Measurements from ENCODE around the gene PHLPP1.
"Not testable (repeated sequence)": the region's sequence is repeated elsewhere in the genome, so short reads cannot be mapped to it uniquely, and the experiment has no call there.

PHLPP1 gene

DNA sequence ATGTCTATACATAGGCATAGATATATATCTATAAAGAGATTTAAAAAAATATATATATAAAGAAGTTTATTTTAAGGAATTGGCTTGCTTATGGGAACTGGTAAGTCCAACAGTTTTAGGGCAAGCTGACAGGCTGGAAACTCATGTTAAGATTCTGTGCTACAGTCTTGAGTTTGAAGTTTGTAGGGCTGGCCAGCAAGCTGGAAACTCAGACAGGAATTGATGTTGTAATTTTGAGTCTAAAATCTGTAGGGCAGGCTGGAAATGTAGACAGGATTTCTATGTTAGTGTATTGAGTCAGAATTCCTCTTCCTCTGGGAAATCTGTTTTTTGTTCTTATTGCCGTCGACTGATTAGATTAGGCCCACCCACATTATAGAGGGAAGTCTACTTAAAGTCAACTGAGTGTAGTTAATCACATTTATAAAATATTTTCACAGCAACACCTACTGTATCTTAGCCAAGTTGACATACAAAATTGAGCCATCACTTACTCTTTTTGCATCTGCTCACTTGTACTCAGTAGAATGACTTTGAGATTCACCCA lies 60.8 kb downstream of the PHLPP1 start:
- no peak for DNase-seq

DNA sequence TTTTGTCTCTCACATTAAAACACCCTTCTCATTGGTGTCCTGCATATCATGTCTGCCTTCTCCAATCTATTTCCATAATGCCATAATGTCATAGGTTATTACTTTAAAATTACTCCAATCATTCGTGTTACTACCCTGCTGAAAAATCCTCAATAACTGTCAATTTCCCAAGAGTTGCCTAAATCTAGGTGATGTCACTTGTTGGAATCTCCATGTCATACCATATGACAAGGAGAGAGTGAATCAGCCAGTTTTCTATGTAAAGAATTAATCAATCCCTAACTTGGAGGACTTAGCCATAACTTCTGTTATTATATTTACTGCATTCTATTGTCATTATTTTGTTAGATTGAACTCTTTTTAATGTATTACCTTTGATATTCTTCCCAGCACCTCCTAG lies 62.5 kb downstream of the PHLPP1 start:
- no peak for DNase-seq

DNA sequence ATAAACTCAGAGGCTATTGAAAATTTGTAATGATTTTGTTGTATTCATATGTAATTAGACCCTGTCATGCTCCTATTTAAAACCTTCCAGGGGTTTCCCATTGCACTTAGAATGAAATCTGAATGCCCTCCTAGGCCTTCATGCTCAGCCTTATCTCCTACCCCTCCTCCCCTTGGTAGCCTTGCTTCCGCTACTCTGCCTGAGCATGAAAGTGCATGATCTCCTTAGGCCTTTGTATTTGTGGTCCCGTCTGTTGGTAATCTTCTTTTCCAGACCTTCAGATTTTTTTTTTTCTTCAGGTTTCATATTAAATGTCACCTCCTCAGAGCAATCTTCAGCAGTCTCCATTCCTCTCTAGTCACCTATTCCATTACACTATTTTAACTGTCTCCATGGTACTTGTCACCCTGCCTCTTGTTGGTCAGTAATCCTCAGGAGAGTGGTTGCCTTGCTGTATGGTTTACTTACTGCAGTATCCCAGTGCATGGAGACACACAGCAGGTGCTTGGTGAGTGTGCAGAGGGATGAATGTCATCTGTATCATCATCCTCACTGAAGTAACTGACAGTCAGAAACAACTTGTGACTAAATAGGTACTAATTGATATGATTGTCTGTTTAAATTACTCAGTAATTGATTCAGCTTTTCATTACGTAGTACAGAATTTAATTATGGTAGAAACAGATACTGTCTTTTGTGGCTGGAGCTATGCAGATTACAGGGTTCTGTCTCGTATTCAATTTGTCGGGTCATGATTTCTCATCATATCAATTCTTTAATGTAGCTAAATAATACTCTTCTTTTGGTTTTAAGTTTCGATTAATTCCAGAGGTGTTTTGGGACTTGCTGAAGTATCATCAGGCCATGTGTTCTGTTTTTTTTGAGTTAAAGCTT lies 63.9 kb downstream of the PHLPP1 start:
- DNase-seq = peak in 1 of 5 experiments; percentile 28

DNA sequence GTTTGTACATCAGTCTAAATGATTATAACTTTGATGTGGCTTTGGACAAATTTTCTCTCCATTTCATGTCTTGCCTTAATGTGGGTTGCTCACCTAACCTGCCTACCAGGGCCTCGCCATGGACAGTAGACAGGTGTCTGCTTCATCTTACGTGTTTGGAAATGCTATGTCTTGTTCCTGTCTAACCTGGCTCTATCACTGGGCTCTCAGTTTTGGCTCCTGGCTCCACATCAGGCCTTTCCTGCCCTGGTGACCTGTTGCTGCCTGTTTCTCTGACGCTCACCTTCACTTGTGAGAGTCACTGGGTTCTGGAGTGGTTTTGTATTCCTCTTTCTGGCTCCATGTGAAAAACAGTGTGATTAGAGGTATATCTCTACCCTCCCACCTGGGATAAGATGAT lies 65.9 kb downstream of the PHLPP1 start:
- no peak for DNase-seq

DNA sequence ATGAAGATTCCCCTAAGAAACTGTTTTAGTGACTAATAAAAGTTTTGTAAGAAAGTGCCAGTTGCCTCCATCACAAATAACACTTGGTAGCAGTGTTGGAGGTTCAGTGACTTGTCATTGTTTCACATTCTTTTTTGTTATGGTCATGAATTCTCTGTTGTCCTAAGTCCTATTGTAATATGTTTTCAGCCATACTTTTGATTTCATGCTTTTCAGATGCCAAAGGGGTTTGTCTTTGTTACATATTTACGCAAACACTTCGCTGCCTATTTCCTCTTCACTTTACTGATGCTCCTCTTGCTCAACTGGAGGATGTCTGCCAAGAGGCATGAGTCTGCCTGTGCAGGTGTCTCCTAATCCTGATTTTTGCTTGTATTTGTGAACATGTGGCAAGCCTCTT lies 66.6 kb downstream of the PHLPP1 start:
- no peak for DNase-seq

DNA sequence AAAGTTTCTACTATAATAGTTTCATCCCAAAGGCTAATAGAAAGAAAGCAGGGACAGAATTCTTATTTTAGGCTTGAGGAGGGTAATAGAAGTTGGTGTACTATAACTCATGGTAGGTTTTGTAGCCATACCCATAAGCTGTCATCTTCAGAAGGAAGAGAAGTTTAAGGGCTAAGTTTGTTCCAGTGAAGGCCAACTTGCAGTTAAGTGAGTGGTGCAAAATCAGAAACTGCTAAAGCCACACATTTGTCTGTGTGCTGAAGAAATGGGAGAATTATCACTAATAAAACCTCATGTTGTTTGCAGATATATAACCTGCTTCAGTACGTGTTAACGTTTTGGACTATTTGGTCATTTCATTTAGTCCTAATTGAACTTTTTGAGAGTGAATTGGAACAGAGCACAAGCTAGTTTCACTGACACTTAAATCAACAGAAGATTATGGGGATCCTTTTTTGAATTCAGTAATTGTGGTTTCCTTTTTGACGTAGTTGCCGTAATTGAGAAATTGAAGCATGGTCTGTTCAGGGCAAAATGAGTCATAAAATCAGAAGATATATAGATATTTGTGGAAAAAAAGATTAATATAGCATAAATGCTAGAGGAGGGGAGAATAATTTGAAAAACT lies 69.1 kb downstream of the PHLPP1 start:
- peak in 1 of 5 experiments; percentile 90 for DNase-seq

DNA sequence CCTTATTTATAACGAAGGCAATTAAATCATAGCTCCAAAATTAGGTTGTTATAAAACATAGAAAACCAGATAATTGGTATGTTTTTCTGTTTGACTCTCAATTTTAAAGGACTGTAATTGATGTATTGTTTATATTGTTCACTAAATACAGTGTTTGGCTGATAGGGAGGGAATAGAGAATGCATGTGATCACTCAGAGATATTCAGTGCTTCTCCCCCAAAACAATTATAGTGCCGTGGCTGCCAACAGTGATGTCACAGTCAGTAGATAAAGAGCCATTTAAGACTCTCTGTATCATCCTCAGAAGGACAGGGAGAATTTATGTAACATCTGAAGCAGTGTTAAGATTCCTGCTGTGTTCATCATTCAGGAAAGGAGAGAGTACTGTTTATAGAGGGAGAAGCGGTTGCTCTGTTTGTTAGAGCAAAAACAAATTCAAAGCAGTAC lies 69.6 kb downstream of the PHLPP1 start:
- peak in 1 of 5 experiments; percentile 71 for DNase-seq

DNA sequence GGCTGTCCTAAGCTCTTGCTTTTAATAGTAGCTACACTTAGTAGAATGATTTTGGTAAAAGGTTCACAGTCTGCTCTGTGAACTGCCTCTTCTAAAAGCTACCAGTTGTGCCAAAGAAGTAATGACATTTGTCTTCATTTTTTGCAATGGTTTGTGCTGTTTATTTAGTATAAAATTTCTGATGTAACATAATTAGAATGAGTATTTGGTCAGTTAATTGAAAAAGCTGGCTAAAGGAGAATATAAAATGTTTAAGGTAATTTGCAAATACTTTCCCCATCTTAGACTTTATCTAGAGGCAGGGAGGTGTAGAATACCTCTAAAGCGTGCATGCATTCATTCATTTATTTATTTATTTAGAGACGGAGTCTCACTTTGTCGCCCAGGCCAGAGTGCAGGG lies 71.3 kb downstream of the PHLPP1 start:
- DNase-seq = no peak

DNA sequence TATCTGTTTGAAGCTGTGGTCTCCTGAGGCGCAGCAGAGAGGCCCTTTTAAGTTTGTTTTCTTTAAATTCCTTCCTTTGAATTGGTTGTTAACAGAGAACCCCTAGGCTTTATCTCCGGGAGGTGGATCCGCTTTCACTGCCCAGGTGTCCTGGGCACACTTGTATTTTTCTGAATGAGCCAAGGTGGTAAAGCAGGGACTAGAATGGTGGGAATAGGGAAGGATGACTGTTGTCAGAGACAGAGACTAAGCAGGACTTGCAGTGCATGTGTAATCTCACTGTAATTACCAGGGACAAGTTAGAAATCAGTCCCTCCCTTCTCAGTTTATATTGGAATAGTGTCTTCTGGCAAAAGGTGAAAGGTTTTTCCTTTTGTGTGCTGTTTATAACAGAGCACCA lies 72.8 kb downstream of the PHLPP1 start:
- DNase-seq = no peak

DNA sequence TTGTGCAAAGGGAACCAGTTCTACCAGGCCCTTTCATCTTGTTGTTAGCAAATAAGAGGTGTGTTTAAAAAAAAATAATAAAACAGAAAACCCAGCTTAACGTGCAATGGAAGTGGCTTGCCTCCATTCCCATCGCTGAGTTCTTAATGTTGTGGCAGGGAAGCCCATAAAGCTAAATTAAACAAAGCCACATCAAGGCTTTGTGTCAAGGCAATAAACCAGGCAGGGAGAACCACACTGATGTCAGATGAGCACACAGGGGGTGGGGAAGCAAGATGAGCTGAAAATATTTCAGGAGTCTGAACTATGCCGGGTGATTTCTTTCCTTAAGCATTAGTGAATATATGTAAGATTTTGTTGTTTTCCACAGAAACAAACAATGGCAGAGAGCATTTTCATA lies 73.5 kb downstream of the PHLPP1 start:
- DNase-seq = no peak

DNA sequence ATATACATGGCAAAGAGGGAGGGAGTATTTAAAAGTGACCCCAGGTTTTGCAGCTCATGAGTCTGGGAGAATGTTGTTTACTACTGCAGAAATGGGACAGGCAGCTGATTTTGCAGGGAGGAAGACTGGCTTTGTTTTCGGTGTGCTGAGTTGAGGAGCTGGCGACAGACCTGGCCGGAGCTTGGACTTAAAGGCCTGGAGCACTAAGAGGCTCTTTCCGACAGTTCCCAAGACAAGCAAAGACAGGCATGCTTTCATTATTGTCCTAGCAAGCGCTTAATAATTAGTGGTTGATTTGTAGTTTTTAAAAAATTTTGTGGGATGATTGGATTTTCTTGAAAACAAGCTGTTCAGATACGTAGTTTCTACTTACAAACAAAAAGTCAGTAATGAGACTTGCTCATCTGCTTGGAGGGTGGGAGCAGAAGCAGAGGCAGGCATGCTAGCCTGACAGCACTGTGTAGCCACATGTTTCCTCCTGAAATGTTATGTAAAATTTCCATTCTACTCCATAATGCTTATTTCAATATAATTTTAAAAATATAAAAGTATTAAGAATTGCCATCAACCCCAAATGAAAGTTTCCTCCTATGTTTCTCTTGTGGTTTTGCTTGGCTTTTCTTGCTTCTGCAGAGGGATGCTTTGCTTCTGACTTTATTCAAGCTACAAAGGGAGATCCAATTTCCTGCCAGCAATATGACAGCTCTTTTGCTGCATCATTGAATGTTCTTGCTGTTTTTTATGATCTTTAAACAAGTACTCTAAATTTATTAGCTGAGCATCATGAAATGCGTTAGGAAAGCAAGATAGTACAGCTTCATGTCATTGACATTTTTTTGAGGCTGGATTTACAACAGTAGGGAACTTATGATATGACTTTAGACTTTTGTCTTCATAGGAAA lies 75.8 kb downstream of the PHLPP1 start:
- peak in 1 of 5 experiments; percentile 26 for DNase-seq

DNA sequence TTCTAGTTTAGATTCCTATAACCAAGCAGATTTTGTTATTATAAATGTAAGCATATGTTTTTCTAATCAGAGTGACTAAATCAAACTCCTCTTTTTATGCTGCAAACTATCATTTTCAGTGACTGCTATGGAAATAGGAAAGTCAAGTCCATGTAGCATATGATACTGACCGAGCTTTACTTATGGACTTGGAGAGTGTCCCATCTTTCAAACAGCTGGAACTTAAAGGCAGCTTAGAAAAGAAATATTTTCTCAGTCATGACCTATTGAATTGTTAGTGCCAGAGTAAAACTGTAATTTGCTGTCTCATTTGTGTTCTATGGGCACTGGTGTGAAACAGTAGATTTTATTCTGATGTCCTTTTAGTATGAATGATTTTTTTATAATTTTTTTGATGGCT lies 76.7 kb downstream of the PHLPP1 start:
- no peak for DNase-seq

DNA sequence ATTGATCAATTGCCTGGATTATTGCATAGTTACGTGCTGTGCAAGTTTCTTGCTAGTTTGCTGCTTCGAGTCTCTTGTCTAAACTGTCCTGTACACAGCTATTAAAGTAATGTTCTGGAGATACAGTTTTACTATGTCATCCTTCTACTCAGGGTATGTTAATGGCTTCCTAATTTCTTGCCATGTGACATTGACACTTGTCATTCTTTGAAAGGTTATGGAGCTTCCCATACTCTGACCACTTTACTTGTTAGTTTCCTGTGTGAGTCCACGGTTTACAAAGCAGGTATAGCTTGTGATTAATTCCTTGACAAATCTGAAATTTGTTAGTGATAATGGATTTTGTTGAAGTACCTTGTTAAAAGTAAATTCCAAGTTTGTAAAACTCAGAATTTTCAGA lies 80.5 kb downstream of the PHLPP1 start:
- no peak for DNase-seq

DNA sequence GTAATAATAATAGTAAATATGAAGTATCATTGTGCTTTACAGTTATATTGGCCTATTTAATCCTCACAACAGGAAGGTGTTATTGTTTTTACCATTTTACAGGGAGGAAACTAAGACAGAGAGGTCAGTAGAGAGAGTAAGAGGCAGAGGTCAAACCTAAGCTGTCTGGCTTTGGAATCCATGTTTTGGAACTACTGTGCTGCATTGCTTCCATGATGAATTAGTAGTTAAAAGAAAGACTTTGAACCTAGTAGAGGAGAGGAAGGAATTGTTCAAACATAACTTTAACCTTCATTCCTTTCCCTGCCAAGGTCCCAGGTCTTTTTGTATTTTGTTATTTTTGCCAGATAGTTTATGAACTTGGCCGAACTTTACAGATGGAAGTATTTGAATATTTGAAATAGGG lies 80.9 kb downstream of the PHLPP1 start:
- DNase-seq = no peak

DNA sequence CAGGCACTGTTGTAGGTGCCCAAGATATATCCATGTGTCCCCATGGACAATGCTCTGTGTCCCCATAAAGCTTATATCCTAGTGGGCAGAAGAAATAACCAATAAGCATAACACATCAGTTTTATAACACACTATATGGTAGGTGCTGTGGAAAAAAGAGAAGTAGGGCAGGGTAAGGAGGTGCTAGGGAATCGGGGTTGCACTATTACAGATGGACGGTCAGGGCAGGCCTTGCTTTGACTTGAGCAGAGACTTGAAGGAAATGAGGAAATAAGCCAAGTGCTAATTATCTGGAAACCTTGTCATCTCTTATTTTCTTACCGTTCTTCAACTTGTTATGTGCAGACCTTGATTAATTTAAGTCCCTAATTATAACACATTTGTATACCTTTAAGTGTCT lies 82.0 kb downstream of the PHLPP1 start:
- no peak for DNase-seq

DNA sequence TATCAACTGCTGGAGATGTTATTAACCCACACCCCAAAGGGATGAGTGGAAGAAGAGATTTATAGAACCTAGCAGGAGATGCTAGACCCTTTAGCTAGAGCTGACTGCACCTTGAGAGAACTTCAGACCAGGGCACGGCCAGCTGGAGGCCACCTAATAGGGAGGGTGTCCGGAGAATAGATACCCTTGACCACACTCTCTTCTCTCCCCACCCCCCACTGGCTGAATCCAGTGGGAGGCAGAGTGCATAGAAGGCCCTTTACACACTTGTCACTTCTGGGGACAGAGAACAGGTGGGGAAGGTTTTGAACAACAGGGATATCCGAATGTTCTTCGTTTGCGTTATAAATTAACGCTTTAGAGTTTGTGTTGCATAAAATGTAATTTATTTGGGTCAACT lies 84.6 kb downstream of the PHLPP1 start:
- no peak for DNase-seq

DNA sequence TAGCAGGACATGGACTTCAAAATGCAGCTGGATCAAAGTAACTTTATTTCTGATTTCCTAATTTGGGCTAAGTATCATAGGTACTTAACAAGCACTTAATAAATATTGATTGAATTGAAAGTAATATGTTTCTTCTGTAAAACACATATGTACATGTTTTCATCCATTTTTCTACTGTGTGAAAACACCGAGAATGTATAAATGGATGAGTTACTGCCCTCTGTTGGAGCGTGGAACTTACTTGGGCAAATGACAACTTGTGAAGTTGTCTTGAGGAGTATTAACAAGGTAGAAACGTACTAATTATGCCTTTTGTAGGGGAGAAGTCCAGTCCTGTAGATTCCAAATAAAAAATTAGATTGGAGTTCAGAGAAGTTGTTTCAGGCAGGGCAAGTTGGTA lies 87.2 kb downstream of the PHLPP1 start:
- DNase-seq = peak in 1 of 5 experiments; percentile 38

DNA sequence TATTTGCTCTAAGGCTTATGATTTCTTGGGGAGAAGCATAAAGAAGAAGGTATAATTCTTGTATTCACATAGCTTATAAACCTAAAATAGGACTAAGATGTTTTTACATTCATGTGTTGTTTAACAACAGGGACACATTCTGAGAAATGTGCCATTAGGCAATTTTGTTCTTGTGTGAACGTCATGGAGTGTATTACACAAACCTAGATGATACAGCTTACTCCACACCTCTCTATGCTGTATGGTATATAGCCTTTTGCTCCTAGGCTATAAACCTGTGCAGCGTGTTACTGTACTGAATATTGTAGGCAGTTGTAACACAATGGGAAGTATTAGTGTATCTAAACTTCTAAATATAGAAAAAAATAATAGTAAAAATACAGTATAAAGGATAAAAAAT lies 92.1 kb downstream of the PHLPP1 start:
- DNase-seq = no peak

DNA sequence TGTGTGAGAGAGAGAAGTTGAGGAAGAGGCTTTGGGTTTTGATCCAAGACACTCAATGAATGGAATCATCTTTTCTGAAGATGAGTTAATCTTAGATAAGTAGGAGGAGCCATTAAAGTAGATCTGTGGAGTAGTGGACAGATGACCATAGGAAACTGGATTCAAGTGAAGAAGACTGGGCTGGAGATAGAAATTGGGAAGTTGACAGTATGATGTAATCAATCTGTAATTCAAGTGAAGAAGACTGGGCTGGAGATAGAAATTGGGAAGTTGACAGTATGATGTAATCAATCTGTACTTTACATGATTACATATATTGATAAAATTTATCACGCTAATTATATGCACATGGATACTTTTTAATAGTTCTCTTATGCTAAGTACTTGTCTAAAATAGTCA lies 92.8 kb downstream of the PHLPP1 start:
- no peak for DNase-seq

DNA sequence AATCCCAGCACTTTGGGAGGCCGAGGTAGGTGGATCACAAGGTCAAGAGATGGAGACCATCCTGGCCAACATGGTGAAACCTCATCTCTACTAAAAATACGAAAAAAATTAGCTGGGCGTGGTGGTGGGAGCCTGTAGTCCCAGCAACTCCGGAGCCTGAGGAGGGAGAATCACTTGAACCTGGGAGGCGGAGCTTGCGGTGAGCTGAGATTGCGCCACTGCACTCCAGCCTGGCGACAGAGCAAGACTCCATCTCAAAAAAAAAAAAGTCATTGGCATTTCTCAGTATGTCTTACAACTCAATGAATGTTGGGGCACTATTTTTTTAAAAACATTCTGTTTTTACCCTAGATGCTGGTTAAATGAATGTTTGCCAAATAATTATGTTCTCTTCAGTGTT lies 94.1 kb downstream of the PHLPP1 start:
- DNase-seq = not testable (repeated sequence)

DNA sequence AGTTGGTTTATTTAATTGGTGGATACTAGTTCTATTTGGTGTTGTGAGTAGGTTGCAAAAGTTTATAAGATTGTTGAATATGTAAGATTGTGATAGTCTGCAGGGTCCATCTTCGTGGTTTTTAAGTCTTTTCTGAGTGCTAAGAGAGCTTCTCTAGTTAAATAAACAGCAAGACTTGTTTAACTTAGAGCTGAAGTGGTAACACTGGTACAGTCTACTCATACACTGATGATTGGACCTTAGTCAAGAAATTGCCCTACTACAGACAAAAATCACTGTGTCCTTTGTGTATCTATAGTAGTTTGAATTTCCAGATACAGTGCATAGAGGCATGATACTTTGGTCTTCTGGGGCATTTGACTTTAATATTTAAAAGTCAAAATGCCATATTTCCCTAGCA lies 94.6 kb downstream of the PHLPP1 start:
- no peak for DNase-seq

DNA sequence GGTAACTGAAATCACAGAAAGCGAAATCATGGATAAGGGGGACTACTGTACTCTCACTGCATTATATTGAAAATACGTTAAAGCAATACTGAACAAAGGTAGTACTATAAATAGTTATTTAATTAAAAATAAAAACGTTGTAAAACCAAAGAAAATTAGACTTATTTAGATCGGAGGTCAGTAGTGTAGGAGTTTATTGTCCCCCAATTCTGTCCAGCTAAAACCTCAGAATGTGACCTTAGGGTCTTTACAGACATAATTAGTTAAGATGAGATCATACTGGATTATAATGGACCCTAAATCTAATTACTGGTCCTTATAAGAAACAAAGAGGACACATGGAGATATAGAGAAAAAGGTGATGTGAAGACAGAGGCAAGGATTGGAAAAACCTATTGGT lies 95.3 kb downstream of the PHLPP1 start:
- DNase-seq = no peak

DNA sequence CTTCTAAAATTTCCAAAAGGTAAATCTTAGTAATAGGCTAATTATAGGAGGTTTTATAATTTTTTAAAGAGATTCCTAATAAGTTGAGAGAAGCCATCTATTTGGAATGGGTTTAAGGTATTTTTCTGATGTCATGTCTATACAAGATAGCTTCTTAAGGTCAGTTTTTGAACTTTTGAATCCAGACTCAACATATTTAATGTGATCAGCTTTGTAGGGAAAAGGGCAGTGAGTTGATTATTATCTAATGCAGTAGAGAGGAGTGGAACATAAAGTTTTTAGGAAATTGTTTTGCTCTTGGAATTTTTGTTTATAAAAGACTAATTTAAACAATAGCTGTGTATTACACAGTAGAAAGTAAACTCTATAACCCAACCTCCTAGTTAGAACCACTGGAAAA lies 96.3 kb downstream of the PHLPP1 start:
- DNase-seq = no peak

All from T-helper 2 cell (primary cell).